ENCODE results near the gene PICK1. TPM values are rescaled to one million over a fixed set of nuclear protein-coding genes. Genes with fewer than 3 reads are reported as not detected.

Gene PICK1
- total and polyA plus RNA-seq, 2 experiments from 2014 or later = 8.4 to 14.4 TPM

GRCh38 chr22:38067028-38067415 is 9.8 kb downstream of the PICK1 start:
- H4K20me1 ChIP-seq (ENCODE audit: insufficient read depth) = no peaks in the 10 kb centered on the region
- in situ Hi-C loops (cut with MboI) = no loop called here

DNA sequence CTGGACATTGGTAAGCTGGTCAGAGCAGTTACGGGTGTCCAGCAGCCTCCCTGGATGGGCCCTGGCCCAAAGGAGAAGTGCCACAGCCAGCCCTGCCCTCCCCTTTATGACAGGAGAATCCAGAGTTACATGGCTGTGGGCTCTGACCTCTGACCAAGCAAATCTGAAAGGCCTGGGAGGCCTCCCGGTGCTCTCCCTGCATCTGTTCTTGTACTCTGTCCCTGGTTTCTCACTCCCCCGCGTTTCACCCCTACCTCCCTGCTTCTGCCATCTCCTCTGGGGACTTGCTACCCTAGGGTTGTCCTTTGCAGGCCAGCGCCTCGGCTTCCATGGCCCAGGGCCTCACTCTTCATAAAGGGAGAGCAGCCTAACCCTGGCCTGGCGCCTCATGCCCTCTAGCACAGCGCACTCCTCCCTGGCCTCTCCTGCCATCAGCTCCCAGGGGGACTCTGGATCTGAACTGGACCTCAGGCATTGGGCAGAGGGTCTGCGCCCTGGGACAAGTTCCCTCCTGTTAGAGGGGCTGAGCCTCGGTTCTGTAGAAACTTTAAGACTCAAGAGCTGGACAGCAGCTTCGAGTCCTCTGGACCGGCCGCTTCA is 10.7 kb downstream of the PICK1 start:
- no peaks in the 10 kb centered on the region for H3F3A ChIP-seq (ENCODE audit: insufficient read depth)
- in situ Hi-C loops (cut with MboI) = no loop called here
- TF ChIP-seq EZH2 (IDR thresholded peaks at IDR 0.05; ENCODE audit: insufficient read depth, poor library complexity, severe bottlenecking) = no peak
- TF ChIP-seq EZH2phosphoT487 (IDR thresholded peaks at IDR 0.05; ENCODE audit: insufficient read depth, low read depth) = no peak
- H3K4me1 ChIP-seq (ENCODE audit: insufficient read depth) = no peaks in the 10 kb centered on the region
- no peaks in the 10 kb centered on the region for H3K27me3 ChIP-seq (replicated peaks; ENCODE audit: insufficient read depth)
- no peaks in the 10 kb centered on the region for H3K9me3 ChIP-seq (ENCODE audit: low read depth)
- DNase-seq = no peak
- no peaks in the 10 kb centered on the region for H3K36me3 ChIP-seq (ENCODE audit: low read depth)
- H3K27ac ChIP-seq = no peak overlapping the region
- H3K4me3 ChIP-seq = no peak overlapping the region
- no peak overlapping the region for H3K9ac ChIP-seq
- no peaks in the 10 kb centered on the region for H3K9me2 ChIP-seq (ENCODE audit: insufficient read depth)
- 84 to 86% methylated on average over 13 of the region's 13 CpGs for WGBS, 2 experiments (ENCODE audit: low coverage in 1 of 2, low lambda C conversion rate in 2 of 2, missing lambda C conversion rate in 2 of 2)
- no peak overlapping the region for H3K4me2 ChIP-seq (ENCODE audit: unreplicated experiment)
- H3K79me2 ChIP-seq (ENCODE audit: insufficient read depth) = no peaks in the 10 kb centered on the region
- no peak overlapping the region for H2AFZ ChIP-seq
- no peaks in the 10 kb centered on the region for H4K20me1 ChIP-seq (ENCODE audit: insufficient read depth)

More at GRCh38 chr22:38067028-38067415, 9.8 kb downstream of the PICK1 start:
- Histone ChIP-seq H2AFZ (no peak overlapping the region), H3K9ac (no peak overlapping the region), H3K4me1 (ENCODE audit: insufficient read depth) (no peaks in the 10 kb centered on the region), H3K4me2 (ENCODE audit: unreplicated experiment) (no peak overlapping the region), H3K27me3 (replicated peaks; ENCODE audit: insufficient read depth) (no peaks in the 10 kb centered on the region), H3K27ac (no peak overlapping the region), H3K9me3 (ENCODE audit: low read depth) (no peaks in the 10 kb centered on the region), H3F3A (ENCODE audit: insufficient read depth) (no peaks in the 10 kb centered on the region), H3K36me3 (ENCODE audit: low read depth) (no peaks in the 10 kb centered on the region), H3K4me3 (no peak overlapping the region), H3K79me2 (ENCODE audit: insufficient read depth) (no peaks in the 10 kb centered on the region), H3K9me2 (ENCODE audit: insufficient read depth) (no peaks in the 10 kb centered on the region)
- WGBS, 2 experiments (ENCODE audit: low coverage in 1 of 2, low lambda C conversion rate in 2 of 2, missing lambda C conversion rate in 2 of 2) = 52 to 54% methylated on average over 8 of the region's 8 CpGs
- TF ChIP-seq EZH2 (IDR thresholded peaks at IDR 0.05; ENCODE audit: insufficient read depth, poor library complexity, severe bottlenecking) (no peak), EZH2phosphoT487 (IDR thresholded peaks at IDR 0.05; ENCODE audit: insufficient read depth, low read depth) (no peak)
- no peak for DNase-seq

DNA sequence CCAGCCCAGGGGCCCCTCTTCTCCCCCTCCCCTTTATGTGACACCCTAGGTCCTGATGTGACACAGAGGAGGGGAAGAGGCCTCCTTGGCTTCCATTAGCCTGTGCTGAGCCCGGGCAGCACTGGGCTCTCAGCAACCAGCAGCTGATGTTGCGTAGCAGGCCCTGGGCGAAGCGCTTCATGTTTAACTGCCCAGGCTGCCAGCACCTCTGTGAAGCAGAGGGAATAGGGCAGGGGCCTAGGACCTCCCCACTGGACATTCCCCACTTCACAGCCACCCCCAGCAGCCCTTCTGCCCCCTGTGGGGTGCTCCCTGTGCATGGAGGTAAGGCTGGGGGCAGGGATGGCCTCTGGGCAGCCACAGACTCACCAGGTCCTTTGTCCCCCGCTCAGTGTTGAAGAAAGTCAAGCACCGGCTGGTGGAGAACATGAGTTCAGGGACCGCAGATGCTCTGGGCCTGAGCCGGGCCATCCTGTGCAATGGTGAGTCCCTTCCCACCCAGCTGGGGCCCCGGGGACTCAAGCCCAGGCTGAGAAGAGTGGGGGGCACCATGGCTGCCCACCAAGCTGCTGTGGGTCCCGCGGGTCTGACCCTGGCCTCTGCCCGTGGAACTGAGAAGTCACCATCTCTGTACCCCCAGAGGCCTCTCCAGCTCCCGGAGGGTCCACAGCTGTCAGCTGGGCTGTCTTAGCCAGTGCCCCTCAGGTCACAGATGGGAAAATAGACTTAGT is 11.6 kb downstream of the PICK1 start:
- no peaks in the 10 kb centered on the region for H3K79me2 ChIP-seq (ENCODE audit: insufficient read depth)
- no peaks in the 10 kb centered on the region for H3K36me3 ChIP-seq (ENCODE audit: low read depth)
- no peaks in the 10 kb centered on the region for H3K9me3 ChIP-seq (ENCODE audit: low read depth)
- no peak overlapping the region for H3K27ac ChIP-seq
- H3K9me2 ChIP-seq (ENCODE audit: insufficient read depth) = no peaks in the 10 kb centered on the region
- no peak for DNase-seq
- no peaks in the 10 kb centered on the region for H3F3A ChIP-seq (ENCODE audit: insufficient read depth)
- H2AFZ ChIP-seq = no peak overlapping the region
- H3K4me1 ChIP-seq (ENCODE audit: insufficient read depth) = no peaks in the 10 kb centered on the region
- 88% methylated on average over 12 to 13 of the region's 13 CpGs for WGBS, 2 experiments (ENCODE audit: low coverage in 1 of 2, low lambda C conversion rate in 2 of 2, missing lambda C conversion rate in 2 of 2)
- H3K4me3 ChIP-seq = no peak overlapping the region
- TF ChIP-seq EZH2phosphoT487 (IDR thresholded peaks at IDR 0.05; ENCODE audit: insufficient read depth, low read depth) = no peak
- TF ChIP-seq EZH2 (IDR thresholded peaks at IDR 0.05; ENCODE audit: insufficient read depth, poor library complexity, severe bottlenecking) = no peak
- no peaks in the 10 kb centered on the region for H3K27me3 ChIP-seq (replicated peaks; ENCODE audit: insufficient read depth)
- H4K20me1 ChIP-seq (ENCODE audit: insufficient read depth) = no peaks in the 10 kb centered on the region
- no peak overlapping the region for H3K4me2 ChIP-seq (ENCODE audit: unreplicated experiment)
- H3K9ac ChIP-seq = no peak overlapping the region
- in situ Hi-C loops (cut with MboI) = no loop called here

DNA sequence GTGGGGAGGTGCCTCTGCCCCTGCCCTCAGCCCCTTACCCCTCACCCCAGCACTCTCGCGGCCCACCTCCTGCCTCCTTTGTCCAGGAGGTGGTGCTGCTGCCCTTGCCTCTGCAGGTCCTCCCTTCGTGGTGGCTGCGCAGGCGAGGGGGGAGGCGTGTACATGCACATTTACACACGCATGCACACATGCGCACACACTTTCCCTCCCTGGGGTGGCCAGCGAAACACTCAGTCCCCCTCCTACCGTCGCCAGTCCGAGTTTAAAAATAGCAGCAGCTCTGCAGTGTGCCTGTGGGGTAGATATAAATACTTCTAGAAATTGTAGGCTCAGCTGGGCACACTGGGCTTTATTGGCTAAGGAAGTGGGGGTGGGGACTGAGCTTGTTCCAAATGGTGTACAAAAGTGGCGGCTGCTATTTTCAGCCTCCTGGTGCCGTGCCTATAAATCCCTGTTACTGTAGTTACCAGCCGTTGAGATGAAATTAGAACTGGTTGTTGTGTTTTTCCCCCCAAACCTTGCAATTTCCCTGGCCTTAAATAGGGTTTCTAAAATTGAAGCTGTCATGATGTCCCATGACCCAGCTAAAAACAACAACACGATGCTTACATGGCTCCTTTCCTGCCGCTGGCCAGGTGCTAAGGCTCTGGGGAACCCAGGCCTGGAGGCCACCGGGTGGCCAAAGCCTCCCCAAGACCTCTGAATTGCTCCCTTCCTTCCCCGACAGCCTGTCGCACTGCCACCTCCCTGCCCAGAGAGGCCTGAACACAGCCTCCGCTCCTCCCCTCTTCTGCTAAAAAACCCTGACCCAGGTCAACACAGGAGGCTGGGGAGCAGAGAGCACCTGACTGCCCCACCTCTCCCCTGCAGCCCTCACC is 12.4 kb downstream of the PICK1 start:
- no peak overlapping the region for H3K4me3 ChIP-seq
- H3F3A ChIP-seq (ENCODE audit: insufficient read depth) = no peaks in the 10 kb centered on the region
- H3K36me3 ChIP-seq (ENCODE audit: low read depth) = no peaks in the 10 kb centered on the region
- no peak overlapping the region for H3K9ac ChIP-seq
- H3K4me1 ChIP-seq (ENCODE audit: insufficient read depth) = no peaks in the 10 kb centered on the region
- H2AFZ ChIP-seq = no peak overlapping the region
- WGBS, 2 experiments (ENCODE audit: low coverage in 1 of 2, low lambda C conversion rate in 2 of 2, missing lambda C conversion rate in 2 of 2) = 85 to 88% methylated on average over 17 to 21 of the region's 21 CpGs
- no peaks in the 10 kb centered on the region for H4K20me1 ChIP-seq (ENCODE audit: insufficient read depth)
- no peaks in the 10 kb centered on the region for H3K9me3 ChIP-seq (ENCODE audit: low read depth)
- TF ChIP-seq EZH2 (IDR thresholded peaks at IDR 0.05; ENCODE audit: insufficient read depth, poor library complexity, severe bottlenecking) (no peak), EZH2phosphoT487 (IDR thresholded peaks at IDR 0.05; ENCODE audit: insufficient read depth, low read depth) (no peak)
- no peaks in the 10 kb centered on the region for H3K9me2 ChIP-seq (ENCODE audit: insufficient read depth)
- H3K4me2 ChIP-seq (ENCODE audit: unreplicated experiment) = no peak overlapping the region
- H3K27me3 ChIP-seq (replicated peaks; ENCODE audit: insufficient read depth) = no peaks in the 10 kb centered on the region
- no peak overlapping the region for H3K27ac ChIP-seq
- DNase-seq = peak; percentile 21
- no peaks in the 10 kb centered on the region for H3K79me2 ChIP-seq (ENCODE audit: insufficient read depth)
- in situ Hi-C loops (cut with MboI) = no loop called here
